Activated T-helper 1 cell treated with anti-CD3 and anti-CD28 coated beads, Interleukin-12 subunit alpha, Interleukin-12 subunit beta, Interleukin-2, Interleukin-4 antibody, amounts not matched to agents 30 ng/mL and 10 ng/mL and 1 ng/mL, durations not matched to agents 14 hours and 24 hours and 36 hours (primary cell): ENCODE data around the gene HOXC9. TPM values are rescaled to one million over a fixed set of nuclear protein-coding genes. Genes with fewer than 3 reads are reported as not detected.

Experiments
- DNase-seq: peaks from one replicate; pipeline ENCODE4 v3.0.0; 2021; ENCODE audit warnings: low spot score
- H3K27ac Mint-ChIP-seq: one replicate; pipeline ENCODE4 v1.8.0; 2021; ENCODE audit warnings: mild to moderate bottlenecking, mixed read lengths
- H3K27me3 Mint-ChIP-seq: one replicate; pipeline ENCODE4 v1.8.0; 2022; ENCODE audit warnings: mild to moderate bottlenecking, moderate library complexity, mixed read lengths; ENCODE audit not compliant: insufficient read depth
- H3K36me3 Mint-ChIP-seq: one replicate; pipeline ENCODE4 v1.8.0; 2021; ENCODE audit warnings: low read depth, mixed read lengths
- H3K4me1 Mint-ChIP-seq: one replicate; pipeline ENCODE4 v1.8.0; 2021; ENCODE audit warnings: low read depth, mixed read lengths
- H3K4me3 Mint-ChIP-seq: one replicate; pipeline ENCODE4 v1.8.0; 2021; ENCODE audit warnings: mild to moderate bottlenecking, moderate library complexity, mixed read lengths
- H3K9me3 Mint-ChIP-seq: one replicate; pipeline ENCODE4 v1.8.0; 2021; ENCODE audit warnings: mixed read lengths
- intact Hi-C: fragments of 100-400 bp; cut with micrococcal nuclease; formaldehyde crosslinking; loops from one replicate; pipeline ENCODE4 v1.15.1; 2024
- total RNA-seq: library from RNA; stranded (reverse); gene quantifications from 2 replicates; pipeline ENCODE4 v1.2.3, GENCODE V29; 2022

Gene HOXC9
- total RNA-seq, 1 donor from 2014 or later: not detected

GRCh38 chr12:53981634-53982565, 18.1 kb upstream of the HOXC9 start:
- Mint-ChIP-seq H3K27me3 (peaks cover 93% of the 10 kb centered on the region), H3K9me3 (no peaks in the 10 kb centered on the region), H3K27ac (peak overlapping the region; percentile 18), H3K36me3 (peaks cover 3% of the 10 kb centered on the region), H3K4me3 (no peak overlapping the region), H3K4me1 (no peaks in the 10 kb centered on the region)
- intact Hi-C loops: loop anchor here (2.0 to 10.0 kb wide), 3 partner anchors 15 to 47 kb away; partner anchors contain the start of gene HOXC13
- no peak for DNase-seq

- peaks cover 3% of the 10 kb centered on the region for H3K36me3 Mint-ChIP-seq
- H3K27ac Mint-ChIP-seq: peak overlapping the region; percentile 61
- H3K4me3 Mint-ChIP-seq: no peak overlapping the region
- H3K9me3 Mint-ChIP-seq: no peaks in the 10 kb centered on the region
- no peak for DNase-seq
- intact Hi-C loops: loop anchor here (2.0 to 10.0 kb wide), 2 partner anchors 14 to 48 kb away; partner anchors contain the start of gene HOXC13
- no peaks in the 10 kb centered on the region for H3K4me1 Mint-ChIP-seq
- H3K27me3 Mint-ChIP-seq: peaks cover 92% of the 10 kb centered on the region
Measured at GRCh38 chr12:53982648-53983567, 17.1 kb upstream of the HOXC9 start.

- Mint-ChIP-seq H3K36me3 (peaks cover 3% of the 10 kb centered on the region), H3K27ac (peak overlapping the region; percentile 61), H3K4me3 (no peak overlapping the region), H3K9me3 (no peaks in the 10 kb centered on the region), H3K4me1 (peaks cover 5% of the 10 kb centered on the region), H3K27me3 (peaks cover 93% of the 10 kb centered on the region)
- intact Hi-C loops: loop anchor here (2.0 to 10.0 kb wide), 2 partner anchors 13 to 49 kb away; partner anchors contain the start of gene HOXC13
- no peak for DNase-seq
Measured at GRCh38 chr12:53983568-53983949, 16.4 kb upstream of the HOXC9 start.

GRCh38 chr12:53983950-53984572, 15.9 kb upstream of the HOXC9 start:
- Mint-ChIP-seq H3K4me3 (no peak overlapping the region), H3K9me3 (no peaks in the 10 kb centered on the region), H3K36me3 (peaks cover 3% of the 10 kb centered on the region), H3K27ac (peak overlapping the region; percentile 61), H3K27me3 (peaks cover 93% of the 10 kb centered on the region), H3K4me1 (peaks cover 10% of the 10 kb centered on the region)
- intact Hi-C loops: loop anchor here (2.0 to 10.0 kb wide), 2 partner anchors 13 to 49 kb away; partner anchors contain the start of gene HOXC13
- no peak for DNase-seq

- Mint-ChIP-seq H3K36me3 (peaks cover 1% of the 10 kb centered on the region), H3K27ac (peak within 1 kb of the TSS; percentile 61), H3K9me3 (no peaks in the 10 kb centered on the region), H3K4me3 (peak within 1 kb of the TSS; percentile 48), H3K27me3 (peaks cover 93% of the 10 kb centered on the region), H3K4me1 (peaks cover 21% of the 10 kb centered on the region)
- intact Hi-C loops: loop anchor here (10.0 kb wide), 1 partner anchor 50 kb away; the partner anchor contains the start of gene HOXC13
- peak; percentile 62 for DNase-seq
Measured at GRCh38 chr12:53984901-53985691, 14.9 kb upstream of the HOXC9 start, which contains the start of gene HOXC10. TSS of gene HOXC10 (plus strand) at chr12:53985146. CDS start at chr12:53985260, 114 bp downstream.

GRCh38 chr12:53985692-53985993, 14.3 kb upstream of the HOXC9 start:
- intact Hi-C loops: loop anchor here (10.0 kb wide), 1 partner anchor 51 kb away; the partner anchor contains the start of gene HOXC13
- no peak for DNase-seq
- no peak overlapping the region for H3K4me3 Mint-ChIP-seq
- H3K27me3 Mint-ChIP-seq: peaks cover 93% of the 10 kb centered on the region
- H3K4me1 Mint-ChIP-seq: peaks cover 25% of the 10 kb centered on the region
- H3K36me3 Mint-ChIP-seq: no peaks in the 10 kb centered on the region
- peak overlapping the region; percentile 23 for H3K27ac Mint-ChIP-seq
- H3K9me3 Mint-ChIP-seq: no peaks in the 10 kb centered on the region

- intact Hi-C loops: loop anchor here (10.0 kb wide), 1 partner anchor 51 kb away; the partner anchor contains the start of gene HOXC13
- peaks cover 25% of the 10 kb centered on the region for H3K4me1 Mint-ChIP-seq
- no peak overlapping the region for H3K4me3 Mint-ChIP-seq
- peaks cover 93% of the 10 kb centered on the region for H3K27me3 Mint-ChIP-seq
- H3K9me3 Mint-ChIP-seq: no peaks in the 10 kb centered on the region
- H3K27ac Mint-ChIP-seq: no peak overlapping the region
- DNase-seq: no peak
- H3K36me3 Mint-ChIP-seq: no peaks in the 10 kb centered on the region
Measured at GRCh38 chr12:53985994-53986685, 13.8 kb upstream of the HOXC9 start.

- Mint-ChIP-seq H3K9me3 (no peaks in the 10 kb centered on the region), H3K27ac (no peak overlapping the region), H3K4me3 (no peak overlapping the region), H3K4me1 (peaks cover 25% of the 10 kb centered on the region), H3K36me3 (no peaks in the 10 kb centered on the region), H3K27me3 (peaks cover 91% of the 10 kb centered on the region)
- intact Hi-C loops: loop anchor here (10.0 kb wide), 1 partner anchor 52 kb away; the partner anchor contains the start of gene HOXC13
- no peak for DNase-seq
Measured at GRCh38 chr12:53986686-53987483, 13.1 kb upstream of the HOXC9 start.

GRCh38 chr12:53987787-53988230, 12.2 kb upstream of the HOXC9 start:
- peaks cover 25% of the 10 kb centered on the region for H3K4me1 Mint-ChIP-seq
- H3K4me3 Mint-ChIP-seq: no peak overlapping the region
- H3K36me3 Mint-ChIP-seq: no peaks in the 10 kb centered on the region
- no peak for DNase-seq
- no peaks in the 10 kb centered on the region for H3K9me3 Mint-ChIP-seq
- intact Hi-C loops: loop anchor here (10.0 kb wide), 1 partner anchor 53 kb away; the partner anchor contains the start of gene HOXC13
- H3K27me3 Mint-ChIP-seq: peaks cover 93% of the 10 kb centered on the region
- H3K27ac Mint-ChIP-seq: no peak overlapping the region

- H3K36me3 Mint-ChIP-seq: no peaks in the 10 kb centered on the region
- intact Hi-C loops: loop anchor here (10.0 kb wide), 1 partner anchor 54 kb away; the partner anchor contains the start of gene HOXC13
- H3K27me3 Mint-ChIP-seq: peaks cover 93% of the 10 kb centered on the region
- no peaks in the 10 kb centered on the region for H3K9me3 Mint-ChIP-seq
- H3K27ac Mint-ChIP-seq: no peak overlapping the region
- no peak for DNase-seq
- H3K4me1 Mint-ChIP-seq: peaks cover 25% of the 10 kb centered on the region
- H3K4me3 Mint-ChIP-seq: no peak overlapping the region
Measured at GRCh38 chr12:53988541-53989226, 11.3 kb upstream of the HOXC9 start.
